B cell (primary cell): Measurements from ENCODE around the gene SLC22A2. TPM values are rescaled to one million over a fixed set of nuclear protein-coding genes. Genes with fewer than 3 reads are reported as not detected.

Source experiments
- ATAC-seq: fragments of 200-7000 bp; cut with Tn5 transposase; one replicate; pipeline ENCODE4 v1.10.0; 2021; ENCODE audit warnings: low read depth, mild to moderate bottlenecking, moderate number of reproducible peaks, moderate library complexity
- CTCF ChIA-PET: fragments of 350-600 bp; sonication (Branson Sonifier 250); formaldehyde crosslinking; loops from one replicate; lab custom pipeline; 2021; ENCODE audit warnings: antibody characterized with exemption, inconsistent platforms; lab: Charles Lee
- POLR2A ChIA-PET: fragments of 350-600 bp; sonication (Branson Sonifier 250); formaldehyde crosslinking; loops from one replicate; lab custom pipeline; 2021; ENCODE audit warnings: antibody characterized with exemption; lab: Charles Lee
- DNase-seq: peaks from one replicate; pipeline ENCODE4 v3.0.0; 2013
- H2AFZ ChIP-seq: 2 replicates; pipeline ENCODE4 v1.6.1; 2012; ENCODE audit warnings: mild to moderate bottlenecking, low read depth, low read length; ENCODE audit not compliant: insufficient read depth, poor library complexity, severe bottlenecking
- H3K27ac ChIP-seq, 2 donors: 1 replicate in 1 of 2; 2 replicates in 1 of 2; pipeline ENCODE4 v1.5.1; 2012 to 2013; ENCODE audit warnings: low read length in 2 of 2, mild to moderate bottlenecking in 2 of 2, moderate library complexity in 1 of 2
- H3K27me3 ChIP-seq, 4 experiments: fragments of 200-600 bp in 1 of 4; sonication (generic) in 1 of 4; replicated peaks in 1 of 4; 1 replicate in 2 of 4; 2 replicates in 2 of 4; pipeline versions ENCODE4 v1.6.1 to v1.7.0; 2013 to 2016; ENCODE audit warnings: low read length in 3 of 4, mild to moderate bottlenecking in 2 of 4, mixed read lengths in 1 of 4, moderate library complexity in 1 of 4; ENCODE audit not compliant: insufficient read depth in 4 of 4, control insufficient read depth in 3 of 4; ENCODE audit errors: control extremely low read depth in 1 of 4
- H3K36me3 ChIP-seq, 2 experiments: replicated peaks in 1 of 2; 1 replicate in 1 of 2; 2 replicates in 1 of 2; pipeline versions ENCODE4 v1.6.1 to v1.7.1; 2013; ENCODE audit warnings: low read length in 1 of 2; ENCODE audit not compliant: insufficient read depth in 2 of 2, control insufficient read depth in 1 of 2; ENCODE audit errors: control extremely low read depth in 1 of 2, extremely low read depth in 1 of 2
- H3K4me1 ChIP-seq, 2 donors: fragments of 200-600 bp in 1 of 2; sonication (generic) in 1 of 2; 1 replicate in 1 of 2; 2 replicates in 1 of 2; pipeline versions ENCODE4 v1.5.1 to v1.6.1; 2013 to 2017; ENCODE audit warnings: low read length in 2 of 2; ENCODE audit not compliant: control insufficient read depth in 2 of 2, insufficient read depth in 2 of 2
- H3K4me2 ChIP-seq: replicated peaks from 2 replicates; pipeline ENCODE3; 2012; ENCODE audit warnings: mild to moderate bottlenecking, low read depth, low read length; ENCODE audit not compliant: poor library complexity, severe bottlenecking
- H3K4me3 ChIP-seq, 5 experiments: fragments of 200-600 bp in 1 of 5; sonication (generic) in 1 of 5; 1 replicate in 3 of 5; 2 replicates in 2 of 5; pipeline versions ENCODE4 v1.5.1 to v1.7.0; 2011 to 2016; ENCODE audit warnings: low read length in 4 of 5, mild to moderate bottlenecking in 4 of 5, low read depth in 2 of 5, control low read depth in 1 of 5, moderate library complexity in 1 of 5; ENCODE audit not compliant: insufficient read depth in 1 of 5; ENCODE audit errors: control extremely low read depth in 1 of 5, extremely low read depth in 1 of 5
- H3K79me2 ChIP-seq: fragments of 200-600 bp; sonication (generic); one replicate; pipeline ENCODE4 v1.6.0; 2016; ENCODE audit warnings: low read length; ENCODE audit not compliant: control insufficient read depth, insufficient read depth
- H3K9ac ChIP-seq: fragments of 200-600 bp; sonication (generic); 2 replicates; pipeline ENCODE4 v1.6.1; 2017; ENCODE audit warnings: mild to moderate bottlenecking, low read length, moderate library complexity
- H3K9me3 ChIP-seq, 3 donors: one replicate each; pipeline versions ENCODE4 v1.6.1 to v1.7.1; 2013; ENCODE audit warnings: low read length in 2 of 3; ENCODE audit not compliant: control insufficient read depth in 2 of 3, insufficient read depth in 1 of 3; ENCODE audit errors: control extremely low read depth in 1 of 3
- H4K20me1 ChIP-seq: 2 replicates; pipeline ENCODE4 v1.6.0; 2012; ENCODE audit warnings: mild to moderate bottlenecking, low read length; ENCODE audit not compliant: insufficient read depth, control insufficient read depth, poor library complexity, severe bottlenecking
- H3K27ac Mint-ChIP-seq: one replicate; pipeline ENCODE4 v1.8.0; 2021; ENCODE audit warnings: mixed read lengths
- H3K27me3 Mint-ChIP-seq: one replicate; pipeline ENCODE4 v1.8.0; 2021; ENCODE audit warnings: mixed read lengths
- H3K4me1 Mint-ChIP-seq: one replicate; pipeline ENCODE4 v1.8.0; 2021; ENCODE audit warnings: mixed read lengths
- H3K4me3 Mint-ChIP-seq: one replicate; pipeline ENCODE4 v1.8.0; 2021; ENCODE audit warnings: mixed read lengths
- H3K9me3 Mint-ChIP-seq: one replicate; pipeline ENCODE4 v1.8.0; 2022; ENCODE audit warnings: mixed read lengths; ENCODE audit not compliant: insufficient read depth
- CTCF ChIP-seq: fragments of 200-600 bp; IDR thresholded peaks from one replicate; pipeline ENCODE4 v1.8.0; 2022; ENCODE audit warnings: antibody characterized with exemption, mild to moderate bottlenecking
- EZH2 ChIP-seq: IDR thresholded peaks from 2 replicates; pipeline ENCODE4 v1.6.1; 2012; ENCODE audit warnings: borderline replicate concordance, low read depth, mild to moderate bottlenecking, moderate library complexity, low read length; ENCODE audit not compliant: insufficient read depth, poor library complexity, severe bottlenecking
- WGBS: methylation state at CpG from one replicate; pipeline ENCODE4 v1.1.5; 2013; ENCODE audit warnings: missing lambda C conversion rate; ENCODE audit not compliant: insufficient coverage; 5-methylcytosine and 5-hydroxymethylcytosine counted together
- intact Hi-C: fragments of 100-400 bp; cut with micrococcal nuclease; formaldehyde crosslinking; loops from one replicate; pipeline ENCODE4 v1.10.0; 2022
- polyA plus RNA-seq: library from polyadenylated mRNA; depleted of rRNA; stranded (reverse); fragments of >200 nt; gene quantifications from 2 replicates; pipeline ENCODE4 v1.2.3, GENCODE V29; 2012
- total RNA-seq, 2 donors: library from RNA; stranded (reverse); fragments of 120-200 nt in 1 of 2; gene quantifications; 1 replicate in 1 of 2; 2 replicates in 1 of 2; pipeline versions ENCODE4 v1.2.3 to v1.2.4, GENCODE V29; 2013 to 2022

Gene SLC22A2
- total and polyA plus RNA-seq, 2 donors (not counting 1 experiment from before 2014, with no cell fraction given) = not detected

- no peak overlapping the region for H3K4me2 ChIP-seq
- no peak overlapping the region for H3K27ac Mint-ChIP-seq
- H4K20me1 ChIP-seq = no peaks in the 10 kb centered on the region
- H2AFZ ChIP-seq = no peak overlapping the region
- ATAC-seq (no peak), DNase-seq (no peak)
- H3K27me3 Mint-ChIP-seq = peaks cover 7% of the 10 kb centered on the region
- no peaks in the 10 kb centered on the region for H3K36me3 ChIP-seq
- H3K9ac ChIP-seq = no peak overlapping the region
- ChIA-PET CTCF (no interaction called here), POLR2A (no interaction called here)
- no peaks in the 10 kb centered on the region for H3K4me1 Mint-ChIP-seq
- no peaks in the 10 kb centered on the region for H3K79me2 ChIP-seq
- no peaks in the 10 kb centered on the region for H3K9me3 ChIP-seq
- H3K27ac ChIP-seq = no peak overlapping the region
- no peak overlapping the region for H3K4me3 Mint-ChIP-seq
- no peaks in the 10 kb centered on the region for H3K4me1 ChIP-seq
- H3K4me3 ChIP-seq = no peak overlapping the region
- WGBS = 57% methylated on average over 1 of the region's 4 CpGs
- peaks cover 0 to 3% (median 0%) of the 10 kb centered on the region in 4 experiments for H3K27me3 ChIP-seq
- peaks cover 4% of the 10 kb centered on the region for H3K9me3 Mint-ChIP-seq
- TF ChIP-seq CTCF = no peak
- no peak for TF ChIP-seq EZH2
- intact Hi-C loops = no loop called here
Observed at GRCh38 chr6:160222491-160222890, 36.1 kb downstream of the SLC22A2 start.

- ChIA-PET CTCF (no interaction called here), POLR2A (no interaction called here)
- no peak for ATAC-seq
- no peak overlapping the region for H3K4me3 Mint-ChIP-seq
- 80% methylated on average over 1 of the region's 1 CpG for WGBS
- no peaks in the 10 kb centered on the region for H3K4me1 Mint-ChIP-seq
- no peak overlapping the region for H3K9ac ChIP-seq
- no peak overlapping the region for H3K27ac ChIP-seq
- no peak for DNase-seq
- no peak overlapping the region for H3K4me3 ChIP-seq
- no peaks in the 10 kb centered on the region for H4K20me1 ChIP-seq
- H3K4me1 ChIP-seq = no peaks in the 10 kb centered on the region
- no peaks in the 10 kb centered on the region for H3K36me3 ChIP-seq
- H3K9me3 ChIP-seq = no peaks in the 10 kb centered on the region
- no peak overlapping the region for H3K27ac Mint-ChIP-seq
- no peaks in the 10 kb centered on the region for H3K79me2 ChIP-seq
- H3K9me3 Mint-ChIP-seq = peaks cover 4% of the 10 kb centered on the region
- H2AFZ ChIP-seq = no peak overlapping the region
- TF ChIP-seq EZH2 (no peak), CTCF (no peak)
- H3K27me3 ChIP-seq = peaks cover 0 to 3% (median 0%) of the 10 kb centered on the region in 4 experiments
- H3K27me3 Mint-ChIP-seq = peaks cover 12% of the 10 kb centered on the region
- intact Hi-C loops = no loop called here
- H3K4me2 ChIP-seq = no peak overlapping the region
Observed at GRCh38 chr6:160221918-160222317, 36.7 kb downstream of the SLC22A2 start.
